Amniotic stem cell (primary cell): ENCODE measurements around the gene ZIC4.

ENCODE experiments used
- DNase-seq: peaks from one replicate; lab custom pipeline; 2025; lab: John Stamatoyannopoulos, UW

ZIC4 gene

DNA sequence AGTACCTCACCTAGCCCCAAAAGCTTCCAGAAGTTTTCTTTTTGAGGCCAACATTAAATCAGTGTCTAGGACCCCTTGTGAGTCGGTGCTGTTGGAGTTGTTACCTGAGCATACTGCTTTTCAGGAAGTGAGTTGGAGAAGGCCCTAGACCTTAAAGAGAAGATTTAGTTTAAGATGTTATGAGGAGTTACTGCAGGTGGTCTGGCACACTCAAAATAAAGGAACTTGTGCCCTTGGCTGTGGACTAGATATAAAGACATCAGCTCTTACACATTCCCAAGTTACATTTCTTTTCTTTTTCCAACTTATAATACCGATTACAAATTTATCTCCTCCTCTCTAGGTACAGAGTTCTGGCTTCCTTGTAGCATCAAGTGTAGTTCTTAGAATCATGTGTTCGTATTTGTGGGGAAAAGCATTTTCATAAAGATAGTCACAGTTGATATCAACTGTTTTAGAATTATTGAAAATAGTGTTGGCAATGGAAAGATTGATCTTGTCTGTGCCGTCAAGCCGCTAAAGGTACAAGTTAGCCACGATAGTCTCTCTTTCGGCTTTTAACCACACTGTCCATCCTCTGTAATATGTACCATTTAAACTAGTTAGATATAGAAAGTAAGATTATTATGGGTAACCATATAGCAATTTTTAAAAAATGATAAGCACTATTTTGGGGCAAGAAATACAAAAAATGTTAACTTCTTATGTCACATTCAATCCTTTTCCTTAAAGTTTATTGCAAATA is 11.4 kb upstream of the ZIC4 start:
- DNase-seq = no peak

DNA sequence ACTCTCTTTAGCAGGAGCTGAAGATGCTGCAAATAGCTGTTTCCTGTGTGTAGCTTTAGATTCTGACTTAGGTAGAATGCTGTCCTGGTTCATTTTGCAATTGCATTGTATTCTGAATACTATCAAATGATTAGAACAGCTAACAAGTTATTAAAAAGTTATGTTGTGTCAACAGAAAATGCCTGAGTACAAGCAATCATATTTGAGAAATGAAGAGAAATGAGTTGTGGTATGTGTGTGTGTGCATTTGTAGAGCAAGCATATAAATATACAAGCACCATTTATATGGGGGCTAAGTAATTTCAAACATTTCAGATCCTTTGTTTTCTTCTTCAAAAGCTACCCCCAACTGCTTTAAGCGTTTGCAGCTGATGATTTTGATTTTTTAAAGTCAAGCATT is 10.6 kb upstream of the ZIC4 start:
- no peak for DNase-seq

DNA sequence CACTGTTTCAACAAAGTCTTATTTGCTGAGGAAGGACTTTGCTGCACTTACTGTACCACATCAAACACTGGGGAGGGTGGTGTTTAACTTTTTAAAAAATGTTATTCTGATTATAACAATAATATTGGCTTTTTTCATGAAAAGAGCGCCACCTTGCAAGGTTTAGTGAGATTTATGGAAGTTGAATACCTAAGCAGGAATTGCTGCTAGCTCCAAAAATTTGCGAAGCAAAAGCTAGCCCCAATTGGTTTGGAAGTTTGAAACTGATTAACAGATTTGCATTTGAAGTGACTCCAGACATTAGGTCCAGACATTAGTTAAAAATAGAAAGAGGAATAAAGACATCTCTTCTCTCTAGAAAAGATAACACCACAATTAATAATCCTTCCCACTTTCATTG is 9.5 kb upstream of the ZIC4 start:
- no peak for DNase-seq

DNA sequence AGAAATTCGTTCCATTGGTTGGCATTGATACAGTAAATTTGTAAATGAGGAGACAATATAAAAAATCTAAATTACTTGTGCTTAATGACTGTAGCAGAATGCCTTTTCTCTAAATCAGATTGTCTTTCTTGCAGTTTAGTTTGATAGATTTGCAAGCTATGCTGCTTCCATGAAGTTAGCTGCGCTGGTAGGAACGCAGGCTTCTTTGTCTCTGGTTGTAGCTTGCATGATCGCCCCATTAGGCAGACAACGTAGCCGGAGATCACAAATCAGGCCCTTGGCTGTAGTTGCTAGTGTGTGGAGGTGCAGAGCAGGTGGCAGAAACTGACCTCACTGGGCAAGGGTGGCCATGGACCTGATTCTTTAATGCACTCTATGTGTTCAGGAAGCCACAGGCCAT is 8.9 kb upstream of the ZIC4 start:
- DNase-seq = no peak

DNA sequence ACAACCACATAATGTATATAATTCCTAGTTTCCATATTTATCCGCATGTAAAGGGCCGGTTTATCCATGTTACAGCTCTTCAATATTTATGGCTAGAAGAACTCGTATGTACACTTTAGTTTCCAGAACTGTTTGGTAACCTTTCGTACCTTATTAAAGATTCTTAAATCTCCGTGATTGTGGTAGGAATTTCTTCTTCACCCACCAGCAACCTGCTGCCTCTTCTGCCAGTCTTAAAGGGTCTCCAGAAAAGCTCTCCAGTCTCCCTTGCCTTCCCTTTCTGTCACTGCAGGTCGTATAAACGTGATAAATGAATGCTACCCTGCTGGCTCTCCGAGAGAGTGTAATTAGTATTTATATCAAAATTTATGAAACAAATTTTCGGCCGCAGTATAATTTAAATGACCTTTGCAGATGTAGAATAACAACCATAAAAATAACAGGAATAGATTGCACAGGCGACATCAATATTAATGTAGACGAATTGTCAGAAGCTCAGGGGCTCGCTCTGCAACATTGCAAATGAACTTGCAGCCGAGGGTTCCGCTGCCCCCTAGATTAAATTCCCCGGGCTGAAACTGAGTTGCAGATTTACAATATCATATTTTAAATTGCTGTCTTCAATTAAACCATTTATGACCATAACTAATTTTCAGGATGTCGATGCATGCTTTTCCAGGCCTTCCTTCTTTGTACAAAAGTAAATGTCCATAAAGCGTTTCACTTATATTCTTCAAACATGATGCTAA is 8.2 kb upstream of the ZIC4 start:
- DNase-seq = no peak

DNA sequence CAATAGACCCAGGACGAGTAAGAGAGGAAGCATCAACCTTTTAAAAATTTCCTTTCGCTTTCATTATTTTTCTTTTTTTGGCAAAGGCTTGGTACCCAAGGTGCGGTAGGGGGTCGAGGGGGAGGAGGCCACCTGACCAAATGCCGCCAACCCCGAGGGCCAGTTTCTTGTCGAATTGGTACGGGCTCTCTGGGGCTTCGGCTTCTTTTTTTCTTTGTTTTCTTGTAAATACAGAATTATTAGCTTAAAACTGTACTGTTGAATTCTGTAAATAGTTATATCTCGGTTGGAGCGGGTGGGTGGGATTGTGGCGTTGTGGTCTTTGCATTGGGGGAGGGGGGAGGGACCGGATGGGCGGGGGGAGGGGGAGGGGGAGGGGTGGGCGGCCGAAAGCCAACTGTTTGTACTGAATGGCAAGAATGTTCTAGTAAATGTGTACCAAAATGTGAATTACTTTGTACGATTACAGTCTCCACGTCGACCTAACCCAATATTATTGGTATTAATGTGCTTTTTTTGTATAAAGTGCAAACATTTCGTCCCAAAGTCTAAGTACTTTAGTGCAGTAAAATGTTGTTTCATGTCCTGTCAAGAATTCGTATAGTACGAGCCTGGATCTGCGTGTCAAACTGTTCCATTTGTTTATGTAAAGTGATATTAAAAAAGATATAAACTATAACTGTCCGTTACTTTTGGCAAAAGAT is 7.5 kb upstream of the ZIC4 start:
- no peak for DNase-seq

DNA sequence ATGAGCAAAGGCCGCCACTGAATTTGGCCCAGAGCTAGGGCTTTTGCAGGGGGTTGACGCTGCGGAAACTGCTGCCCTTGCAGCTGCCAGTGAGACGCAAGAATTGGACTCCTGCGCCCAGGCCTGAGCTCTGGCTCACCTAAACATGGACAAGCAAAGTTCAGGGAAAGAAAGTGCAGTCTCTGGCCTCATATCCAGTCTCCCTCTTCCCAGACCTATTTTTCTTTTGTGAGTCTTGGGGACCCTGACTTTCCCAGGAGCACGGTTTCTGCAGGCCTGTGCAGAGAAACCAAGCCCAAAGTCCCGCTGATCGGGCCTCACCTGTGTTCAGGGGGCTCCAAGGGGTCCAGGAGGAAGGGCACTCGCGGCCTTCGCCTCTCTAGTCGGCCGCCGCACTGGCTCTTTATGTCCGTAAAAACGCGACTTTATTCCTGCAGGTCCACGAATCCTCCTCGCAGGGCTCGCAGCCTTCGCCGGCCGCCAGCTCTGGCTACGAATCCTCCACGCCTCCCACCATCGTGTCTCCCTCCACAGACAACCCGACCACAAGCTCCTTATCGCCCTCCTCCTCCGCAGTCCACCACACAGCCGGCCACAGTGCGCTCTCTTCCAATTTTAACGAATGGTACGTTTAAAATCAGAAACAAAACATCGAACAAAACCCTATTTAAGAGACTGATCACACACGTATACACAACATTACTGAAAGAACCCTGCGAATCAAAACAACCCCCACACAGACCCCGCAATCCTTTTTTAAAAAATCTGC is 6.8 kb upstream of the ZIC4 start:
- DNase-seq = no peak

DNA sequence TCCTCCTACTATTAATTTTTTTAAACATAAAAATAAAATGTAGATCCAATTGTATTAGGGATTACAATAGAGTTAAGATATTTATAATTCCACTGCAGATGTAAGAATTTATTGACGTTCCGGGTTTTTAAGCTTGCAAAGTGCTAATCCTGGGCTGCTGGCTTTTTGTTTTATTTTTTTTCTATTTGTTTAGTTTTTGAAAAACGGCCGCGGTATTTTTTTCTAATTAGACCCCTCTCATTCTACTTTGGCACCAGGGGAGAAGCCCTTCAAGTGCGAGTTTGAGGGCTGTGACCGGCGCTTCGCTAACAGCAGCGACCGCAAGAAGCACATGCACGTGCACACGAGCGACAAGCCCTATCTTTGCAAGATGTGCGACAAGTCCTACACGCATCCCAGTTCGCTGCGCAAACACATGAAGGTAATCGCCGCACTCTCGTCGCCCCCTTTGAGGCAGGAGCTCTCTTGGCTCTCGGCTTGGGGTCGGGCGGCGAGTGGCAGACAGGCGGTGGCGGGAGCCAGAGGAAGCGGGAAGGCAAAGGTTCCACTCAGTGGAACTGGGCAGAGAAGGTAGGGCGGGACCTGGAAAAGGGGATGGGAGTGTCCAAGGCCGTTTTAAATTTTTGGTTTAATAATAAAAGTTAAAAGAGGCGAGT is 6.0 kb upstream of the ZIC4 start:
- DNase-seq = no peak

DNA sequence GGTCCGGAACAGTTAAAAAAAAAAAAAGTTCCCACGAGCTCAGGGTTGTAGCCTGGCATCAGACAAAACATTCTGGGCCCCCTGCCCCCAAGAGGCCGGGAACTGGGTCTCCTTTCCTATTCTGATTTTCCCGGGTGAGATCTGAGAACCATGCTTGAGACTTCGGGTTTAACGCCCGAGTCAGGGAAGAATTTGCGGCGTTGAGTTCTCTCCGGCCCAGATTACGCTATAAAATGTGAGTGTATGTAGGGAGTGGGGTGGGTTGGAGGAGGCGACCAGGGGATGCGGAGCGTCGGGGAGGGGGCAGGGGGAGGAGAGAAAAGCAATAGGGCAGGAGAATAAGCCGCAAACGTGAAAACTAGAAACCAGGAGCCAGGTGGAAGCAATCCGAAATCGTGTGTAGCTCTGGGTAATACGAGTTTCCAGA is 5.5 kb upstream of the ZIC4 start:
- DNase-seq = no peak

DNA sequence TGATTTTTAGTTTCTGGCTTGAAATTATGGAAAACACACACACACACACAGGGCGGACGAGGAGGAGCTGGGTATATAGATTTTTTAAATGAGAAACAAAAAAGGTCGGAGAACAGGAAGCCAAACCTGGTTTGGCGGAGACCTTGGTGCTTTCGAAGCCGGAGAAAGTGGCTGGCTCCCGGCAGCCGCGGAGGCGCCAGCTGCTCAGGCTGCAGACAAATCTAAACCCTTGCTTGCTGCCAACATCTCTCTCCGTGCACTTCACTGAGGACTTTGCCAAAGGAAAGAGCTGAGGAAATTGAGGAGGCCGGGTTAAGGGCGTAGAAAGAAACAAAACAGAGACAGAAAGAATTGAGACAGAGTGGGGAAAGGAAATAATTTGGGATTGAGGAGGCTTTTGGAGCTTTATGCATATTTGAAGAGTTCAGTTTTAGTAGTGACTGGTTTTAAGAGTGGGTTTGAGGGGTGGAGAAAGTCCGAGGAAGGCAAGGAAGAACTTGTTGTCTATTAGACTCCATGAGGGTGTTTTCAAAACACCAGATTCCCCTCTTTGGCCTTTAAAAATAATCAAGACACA is 5.0 kb upstream of the ZIC4 start:
- no peak for DNase-seq

DNA sequence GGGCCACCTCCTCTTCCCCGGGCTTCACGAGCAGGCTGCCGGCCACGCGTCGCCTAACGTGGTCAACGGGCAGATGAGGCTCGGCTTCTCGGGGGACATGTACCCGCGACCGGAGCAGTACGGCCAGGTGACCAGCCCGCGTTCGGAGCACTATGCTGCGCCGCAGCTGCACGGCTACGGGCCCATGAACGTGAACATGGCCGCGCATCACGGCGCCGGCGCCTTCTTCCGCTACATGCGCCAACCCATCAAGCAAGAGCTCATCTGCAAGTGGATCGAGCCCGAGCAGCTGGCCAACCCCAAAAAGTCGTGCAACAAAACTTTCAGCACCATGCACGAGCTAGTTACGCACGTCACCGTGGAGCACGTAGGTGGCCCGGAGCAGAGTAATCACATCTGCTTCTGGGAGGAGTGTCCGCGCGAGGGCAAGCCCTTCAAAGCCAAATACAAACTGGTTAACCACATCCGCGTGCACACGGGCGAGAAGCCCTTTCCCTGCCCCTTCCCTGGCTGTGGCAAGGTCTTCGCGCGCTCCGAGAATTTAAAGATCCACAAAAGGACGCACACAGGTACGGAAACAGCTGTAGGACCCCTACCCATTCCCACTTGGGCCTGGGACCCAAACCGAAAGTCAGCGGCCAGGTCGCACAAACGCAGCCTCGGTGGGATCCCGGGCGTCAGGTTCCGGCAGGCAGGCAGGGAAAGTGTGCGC is 4.3 kb upstream of the ZIC4 start:
- no peak for DNase-seq

DNA sequence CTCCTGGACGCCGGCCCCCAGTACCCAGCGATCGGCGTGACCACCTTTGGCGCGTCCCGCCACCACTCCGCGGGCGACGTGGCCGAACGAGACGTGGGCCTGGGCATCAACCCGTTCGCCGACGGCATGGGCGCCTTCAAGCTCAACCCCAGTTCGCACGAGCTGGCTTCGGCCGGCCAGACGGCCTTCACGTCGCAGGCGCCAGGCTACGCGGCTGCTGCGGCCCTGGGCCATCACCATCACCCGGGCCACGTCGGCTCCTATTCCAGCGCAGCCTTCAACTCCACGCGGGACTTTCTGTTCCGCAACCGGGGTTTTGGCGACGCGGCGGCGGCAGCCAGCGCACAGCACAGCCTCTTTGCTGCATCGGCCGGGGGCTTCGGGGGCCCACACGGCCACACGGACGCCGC is 3.8 kb upstream of the ZIC4 start:
- no peak for DNase-seq

DNA sequence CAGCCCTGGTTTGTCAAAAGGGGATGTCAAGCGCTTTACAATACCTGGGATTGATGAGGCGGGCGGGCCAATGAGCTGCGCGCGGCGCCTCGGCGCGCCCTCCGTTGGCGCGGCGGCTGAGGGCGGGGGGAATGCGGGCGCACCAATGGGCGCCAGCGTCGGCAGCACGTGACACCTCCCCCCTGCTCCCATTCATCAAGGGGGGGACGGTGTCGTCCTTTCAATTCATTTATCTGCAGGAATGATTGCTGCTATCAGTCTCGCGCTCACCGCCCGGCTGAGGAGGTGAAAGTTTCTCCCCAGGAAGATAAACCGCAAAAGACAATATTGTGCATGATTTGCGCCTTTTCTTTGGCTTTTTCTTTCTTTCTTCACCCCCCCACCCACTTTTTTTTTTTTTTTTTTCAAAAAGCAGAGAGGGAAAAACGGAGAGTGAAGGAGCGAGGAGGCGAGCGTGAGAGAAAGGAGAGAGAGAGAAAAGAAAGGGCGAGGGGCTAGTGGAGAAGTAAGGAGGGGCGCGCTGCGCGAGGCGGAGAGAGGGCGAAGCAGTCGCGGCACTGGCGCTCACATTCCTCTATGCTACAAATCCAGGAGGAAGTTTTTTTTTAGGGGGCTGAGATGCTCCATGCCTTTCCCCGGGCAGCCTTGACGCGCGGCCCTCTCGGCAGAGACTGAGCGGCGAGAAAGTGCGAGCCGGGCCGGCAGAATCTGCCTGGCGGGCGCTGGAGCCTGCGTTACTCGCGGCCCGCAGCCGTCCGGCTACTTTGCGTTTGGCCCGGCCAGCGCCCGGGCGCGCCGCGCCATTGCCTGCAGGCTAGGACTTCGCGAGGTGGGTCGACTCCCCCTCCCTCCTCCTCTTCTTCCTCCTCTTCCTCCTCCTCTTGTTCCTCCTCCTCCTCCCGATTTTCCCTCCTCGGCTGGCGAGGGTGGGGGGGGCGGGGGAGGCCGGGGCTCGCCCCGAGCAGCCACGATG is 3.1 kb upstream of the ZIC4 start, which contains the start of gene ZIC1:
ZIC1 (plus strand) TSS at position 223 of the 973 bp plus-strand sequence; CDS start at position 971, 748 bp downstream.
- no peak for DNase-seq

DNA sequence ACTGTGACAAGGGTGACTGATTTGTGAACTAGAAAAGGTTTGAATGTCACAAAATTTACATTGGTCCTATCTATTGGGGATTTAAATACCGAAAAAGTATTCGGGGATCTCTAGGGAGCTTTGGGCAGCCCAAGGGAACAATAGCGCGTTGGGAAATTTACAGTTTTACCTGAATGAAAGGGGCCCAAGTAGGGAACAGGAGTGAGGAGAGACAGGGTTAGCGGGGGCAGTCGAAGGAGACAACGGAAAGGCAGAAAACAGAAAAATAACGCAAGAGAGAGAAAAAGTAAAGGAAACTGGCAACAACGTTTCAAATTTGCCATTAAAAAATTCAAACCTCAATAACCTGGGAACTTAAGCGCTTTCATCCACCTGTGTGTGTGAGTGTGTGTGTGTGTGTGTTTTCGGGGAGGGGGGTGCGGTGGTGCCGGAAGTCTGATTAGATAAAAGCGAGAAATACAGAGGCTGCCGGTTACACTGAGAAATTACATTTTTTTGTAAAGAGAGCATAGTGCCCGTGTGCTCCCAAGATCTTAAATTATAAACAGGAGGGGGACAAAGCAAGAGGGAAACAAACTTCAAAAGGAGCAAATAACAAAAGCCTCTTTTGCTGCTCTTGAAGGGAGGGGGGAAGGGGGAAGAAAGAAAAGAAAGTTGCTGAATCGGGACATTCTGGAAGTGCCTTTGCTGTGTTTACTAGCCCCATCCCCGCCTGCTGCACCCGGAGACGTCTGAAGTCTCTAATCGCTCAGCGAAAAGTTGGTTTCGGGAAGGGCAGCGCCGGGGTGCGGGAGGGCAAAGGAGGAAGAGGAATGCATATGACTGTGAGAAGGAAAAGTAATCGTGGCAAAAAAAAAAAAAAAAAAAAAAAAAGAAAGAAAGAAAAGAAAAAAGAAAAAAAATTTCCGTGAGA is 2.1 kb upstream of the ZIC4 start:
- no peak for DNase-seq

DNA sequence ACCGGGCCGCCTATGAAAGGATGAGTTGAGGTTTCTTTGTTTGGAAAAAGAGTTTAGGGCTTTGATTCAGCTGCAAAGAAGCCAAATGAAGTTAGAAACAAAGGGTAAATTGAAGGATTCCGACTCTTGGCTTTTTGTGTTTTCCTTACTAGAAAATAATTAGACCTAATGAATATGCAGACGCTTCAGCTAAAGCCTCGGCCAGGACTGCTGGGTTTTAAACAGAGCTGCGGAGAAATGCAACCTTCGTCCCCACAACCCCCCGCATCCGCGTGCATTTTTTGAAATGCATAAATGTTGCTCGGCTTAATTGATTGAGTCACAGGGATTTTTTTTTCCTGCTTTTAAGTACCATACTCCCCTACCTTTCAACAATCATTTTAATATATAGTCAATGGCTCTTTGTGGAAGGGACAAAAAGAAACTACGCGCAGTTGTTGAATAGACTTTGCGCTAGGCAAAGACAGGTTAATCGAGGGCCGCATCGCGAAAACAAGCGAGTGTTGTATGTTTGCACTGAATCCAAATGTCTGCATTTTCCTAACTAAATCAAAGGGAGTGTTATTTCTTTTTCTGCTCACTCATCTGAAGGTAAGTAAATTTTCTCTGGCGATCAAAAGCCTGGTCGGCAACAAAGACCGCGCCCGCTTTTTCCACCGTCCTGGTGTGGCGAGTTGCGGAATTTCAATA is 1.3 kb upstream of the ZIC4 start:
- no peak for DNase-seq

DNA sequence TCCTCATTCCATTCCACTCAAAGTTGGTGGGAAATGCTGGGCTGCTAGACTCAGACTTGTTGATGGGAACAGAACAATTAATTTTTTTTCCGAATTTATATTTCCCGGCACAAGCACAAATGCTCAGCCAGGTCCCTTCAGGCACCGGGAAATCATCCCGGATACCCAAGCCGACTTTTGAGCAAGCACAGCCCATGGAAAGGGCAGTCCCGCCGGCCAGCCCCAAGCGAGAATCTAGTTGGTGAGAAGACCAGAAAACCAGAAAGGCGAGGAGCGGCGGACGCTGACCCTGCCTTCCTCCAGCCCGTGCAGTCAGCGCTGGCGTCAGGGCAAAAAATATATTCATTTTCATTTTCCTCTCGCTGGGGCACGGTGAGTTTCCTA is 763 bp upstream of the ZIC4 start:
- no peak for DNase-seq

DNA sequence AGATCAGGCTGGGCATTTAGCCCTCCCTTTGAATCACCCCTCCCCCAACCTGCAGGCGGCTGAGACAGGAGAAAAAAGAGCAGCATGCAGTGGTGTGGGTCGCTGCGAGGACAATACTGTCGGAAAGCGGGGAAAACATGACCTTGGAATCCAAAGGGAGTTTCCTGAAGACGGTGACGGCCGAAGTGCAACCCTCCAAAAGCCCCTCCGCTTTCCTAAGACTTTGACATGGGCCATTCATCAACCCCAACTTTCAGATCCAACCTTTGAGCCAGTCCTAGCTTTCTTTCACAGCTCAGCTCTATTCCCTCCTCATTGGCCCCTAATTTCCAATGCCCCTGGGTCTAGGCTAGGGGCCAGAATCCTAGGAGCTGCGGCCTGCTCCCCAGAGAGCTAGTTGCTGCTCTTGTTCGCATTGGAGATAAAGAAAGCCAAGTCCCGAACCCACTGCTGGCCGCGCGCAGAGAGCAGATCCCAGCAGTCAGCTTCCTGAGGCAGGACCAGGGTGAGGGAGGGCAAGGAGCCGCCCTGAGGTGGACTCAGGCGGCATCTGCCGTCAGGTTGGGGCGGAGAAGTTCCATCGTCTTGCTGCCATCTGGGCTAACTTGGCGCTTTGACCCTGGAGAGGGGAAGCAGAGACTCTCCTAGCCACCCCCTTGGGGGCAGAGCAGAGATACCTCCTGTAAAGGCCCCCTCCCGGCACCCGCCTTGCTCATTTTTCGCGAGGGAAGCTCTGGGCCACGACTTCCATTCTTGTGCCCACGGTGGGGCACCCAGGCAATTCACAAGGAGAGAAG is 914 bp downstream of the ZIC4 start:
- DNase-seq = no peak
